ENCODE data around the gene ATP5F1B.

DNA sequence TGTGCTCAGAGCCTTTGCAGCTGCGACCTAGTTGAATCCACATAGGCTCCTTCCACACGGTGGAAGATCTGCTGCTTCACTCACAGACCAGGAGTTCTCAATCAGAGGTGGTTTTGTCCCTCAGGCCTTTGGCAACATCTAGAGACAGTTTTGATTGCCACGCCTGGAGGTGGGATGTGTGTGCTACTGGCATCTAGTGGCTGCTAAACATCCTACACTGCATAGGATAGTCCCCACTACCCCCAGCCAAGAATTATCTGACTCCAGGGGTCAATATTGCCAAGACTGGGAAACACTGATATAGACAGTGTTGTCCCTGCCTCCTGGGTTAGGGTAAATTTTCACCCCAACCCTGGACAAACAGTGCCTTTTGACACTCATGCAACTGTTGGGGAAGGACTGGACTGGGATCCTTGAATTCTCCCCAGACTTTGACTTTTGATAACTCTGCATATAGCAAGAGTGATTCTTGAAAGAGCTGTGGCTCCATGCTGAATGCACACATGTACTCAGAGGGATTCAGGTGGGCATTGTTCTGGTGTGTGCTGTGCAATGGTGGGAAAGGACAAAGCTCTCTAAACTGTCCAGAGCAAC lies 55.5 kb downstream of the ATP5F1B start:
- TF ChIP-seq CTCF (IDR thresholded peaks at IDR 0.05; ENCODE audit: borderline replicate concordance, extremely low read depth, low read length, poor library complexity, severe bottlenecking) = peak; percentile 64
- TF ChIP-seq EZH2 (IDR thresholded peaks at IDR 0.05; ENCODE audit: borderline replicate concordance, low read depth, low read length, severe bottlenecking) = no peak
